Esophagus squamous epithelium (tissue), 4 donors: ENCODE data around the gene HAS3.

ENCODE experiments used
- CTCF ChIP-seq, 6 experiments: fragments of 450-650 bp in 4 of 6; fragments of 200-600 bp in 2 of 6; sonication (generic) in 2 of 6; IDR thresholded peaks; one replicate each; pipeline ENCODE4 v1.5.1; 2016 to 2019; ENCODE audit warnings: antibody characterized with exemption in 6 of 6, mild to moderate bottlenecking in 4 of 6, moderate library complexity in 4 of 6
- POLR2A ChIP-seq, 4 donors: fragments of 450-650 bp; IDR thresholded peaks; one replicate each; pipeline ENCODE4 v1.6.1; 2017; ENCODE audit warnings: antibody characterized with exemption in 4 of 4, mild to moderate bottlenecking in 4 of 4, moderate library complexity in 3 of 4

GRCh38 chr16:69072640-69072974, 32.8 kb upstream of the HAS3 start:
- TF ChIP-seq POLR2A (IDR thresholded peaks at IDR 0.05) (no peak), CTCF (IDR thresholded peaks at IDR 0.05) (no peak)
